ENCODE data around the gene YJU2.
"Not testable (repeated sequence)": the region's sequence is repeated elsewhere in the genome, so short reads cannot be mapped to it uniquely, and the experiment has no call there.

The YJU2 gene

DNA sequence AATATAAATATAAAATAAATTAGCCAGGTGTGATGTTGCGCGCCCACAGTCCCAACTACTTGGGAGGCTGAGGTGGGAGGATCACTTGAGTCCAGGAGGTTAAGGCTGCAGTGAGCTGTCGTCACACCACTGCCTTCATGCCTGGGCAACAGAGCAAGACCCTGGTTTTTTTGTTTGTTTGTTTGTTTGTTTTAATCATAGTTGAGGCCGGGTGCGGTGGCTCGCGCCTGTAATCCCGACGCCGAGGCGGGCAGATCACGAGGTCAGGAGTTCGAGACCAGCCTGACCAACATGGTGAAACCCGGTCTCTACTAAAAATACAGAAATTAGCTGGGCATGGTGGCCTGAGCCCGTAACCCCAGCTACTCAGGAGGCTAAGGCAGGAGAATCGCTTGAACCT is 9.4 kb upstream of the YJU2 start:
- H3K4me3 Mint-ChIP-seq, H3K9me3 Mint-ChIP-seq, H3K27me3 Mint-ChIP-seq, H3K27ac Mint-ChIP-seq, ATAC-seq: not testable (repeated sequence)
- peaks cover 56% of the 10 kb centered on the region for H3K36me3 Mint-ChIP-seq
- peaks cover 20% of the 10 kb centered on the region for H3K4me1 Mint-ChIP-seq

DNA sequence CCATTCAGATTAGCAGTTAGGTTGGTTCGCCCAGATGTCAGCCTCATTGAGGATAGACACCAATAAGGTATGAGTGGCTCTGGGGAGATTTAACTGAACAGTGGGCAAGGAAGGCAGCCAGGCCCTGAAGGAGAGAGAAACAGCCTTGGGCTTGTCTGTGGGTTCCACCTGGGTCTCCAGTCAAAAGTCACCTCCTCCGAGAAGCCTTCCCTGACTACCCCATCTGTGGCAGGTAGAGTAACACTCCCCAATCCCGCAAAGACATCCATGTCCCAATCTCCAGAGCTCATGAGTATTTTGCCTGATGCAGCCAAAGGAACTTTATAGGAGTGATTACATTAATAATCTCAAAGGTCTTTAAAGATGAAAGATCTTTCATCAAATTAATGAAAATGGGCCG is 8.0 kb upstream of the YJU2 start:
- Mint-ChIP-seq H3K36me3 (peaks cover 54% of the 10 kb centered on the region), H3K27me3 (no peaks in the 10 kb centered on the region), H3K9me3 (peaks cover 3% of the 10 kb centered on the region), H3K4me1 (peaks cover 14% of the 10 kb centered on the region), H3K27ac (no peak overlapping the region), H3K4me3 (no peak overlapping the region)
- no peak for ATAC-seq

DNA sequence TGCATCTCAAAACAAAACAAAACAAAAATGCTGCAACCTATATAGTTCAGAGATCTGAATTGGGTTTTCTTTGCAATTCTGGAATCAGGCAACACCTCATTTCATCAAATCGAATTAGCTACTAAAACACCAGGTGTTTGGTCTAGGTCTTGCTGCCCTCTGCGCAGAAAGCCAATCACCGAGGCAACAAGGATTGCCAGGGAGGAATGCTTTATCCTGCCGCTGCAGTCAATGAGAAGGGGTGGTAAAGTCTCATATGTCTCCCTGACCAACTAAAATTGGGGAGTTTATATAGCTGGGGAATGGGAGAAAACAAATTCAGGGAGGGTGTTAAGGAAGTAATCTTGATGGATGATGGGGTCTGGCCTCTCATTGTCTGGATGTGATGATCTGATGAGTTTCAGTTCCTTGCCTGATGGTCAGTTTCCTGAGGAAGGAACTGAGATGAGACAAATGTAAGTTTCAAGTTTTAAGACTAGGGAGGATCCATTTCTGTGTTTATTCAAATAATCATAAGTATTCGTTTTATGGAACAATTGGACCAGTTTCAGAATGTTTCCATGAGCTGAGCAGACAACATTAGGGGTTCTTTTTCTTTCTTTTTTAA is 5.0 kb upstream of the YJU2 start:
- H3K36me3 Mint-ChIP-seq: peaks cover 32% of the 10 kb centered on the region
- no peaks in the 10 kb centered on the region for H3K27me3 Mint-ChIP-seq
- peaks cover 3% of the 10 kb centered on the region for H3K9me3 Mint-ChIP-seq
- ATAC-seq: no peak
- H3K4me1 Mint-ChIP-seq: peaks cover 13% of the 10 kb centered on the region
- H3K27ac Mint-ChIP-seq: peak overlapping the region; percentile 72
- no peak overlapping the region for H3K4me3 Mint-ChIP-seq

DNA sequence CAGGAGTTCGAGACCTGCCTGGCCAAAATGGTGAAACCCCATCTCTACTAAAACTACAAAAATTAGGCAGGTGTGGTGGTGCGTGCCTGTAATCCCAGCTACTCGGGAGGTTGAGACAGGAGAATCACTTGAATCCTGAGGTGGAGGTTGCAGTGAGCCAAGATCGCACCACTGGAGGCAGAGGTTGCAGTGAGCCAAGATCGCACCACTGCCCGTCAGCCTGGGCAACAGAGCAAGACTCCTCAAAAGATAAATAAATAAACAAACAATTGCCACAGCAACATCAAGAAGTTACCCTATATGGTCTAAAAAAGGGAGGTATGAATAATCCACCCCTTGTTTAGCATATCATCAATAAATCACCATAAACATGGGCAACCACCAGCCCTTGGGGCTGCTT is 942 bp upstream of the YJU2 start:
- Mint-ChIP-seq H3K36me3 (peaks cover 36% of the 10 kb centered on the region), H3K4me3 (peak overlapping the region; percentile 12), H3K27ac (peak overlapping the region; percentile 99), H3K4me1 (peaks cover 36% of the 10 kb centered on the region)
- not testable (repeated sequence) for H3K27me3 Mint-ChIP-seq, H3K9me3 Mint-ChIP-seq, ATAC-seq

DNA sequence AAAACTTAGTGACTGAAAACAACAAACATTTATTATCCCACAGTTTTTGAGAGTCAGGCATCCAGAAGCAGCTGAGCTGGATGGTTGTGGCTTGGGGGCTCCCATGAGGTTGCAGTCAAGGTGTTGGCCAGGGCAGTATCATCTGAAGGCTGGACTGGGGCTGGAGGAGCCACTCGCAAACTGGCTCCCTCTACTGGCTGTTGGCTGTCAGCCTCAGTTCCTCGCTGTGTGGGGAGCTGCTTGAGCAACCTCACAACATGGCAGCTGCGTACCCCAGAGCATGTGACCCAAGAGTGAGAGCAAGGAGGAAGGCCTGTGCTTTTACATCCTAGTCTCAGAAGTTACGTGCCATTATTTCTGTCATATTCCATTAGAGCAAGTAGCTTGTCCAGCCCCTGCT is 9.7 kb downstream of the YJU2 start:
- Mint-ChIP-seq H3K36me3 (peaks cover 67% of the 10 kb centered on the region), H3K27me3 (no peaks in the 10 kb centered on the region), H3K4me1 (peaks cover 7% of the 10 kb centered on the region), H3K4me3 (no peak overlapping the region), H3K27ac (no peak overlapping the region), H3K9me3 (no peaks in the 10 kb centered on the region)
- ATAC-seq: no peak

DNA sequence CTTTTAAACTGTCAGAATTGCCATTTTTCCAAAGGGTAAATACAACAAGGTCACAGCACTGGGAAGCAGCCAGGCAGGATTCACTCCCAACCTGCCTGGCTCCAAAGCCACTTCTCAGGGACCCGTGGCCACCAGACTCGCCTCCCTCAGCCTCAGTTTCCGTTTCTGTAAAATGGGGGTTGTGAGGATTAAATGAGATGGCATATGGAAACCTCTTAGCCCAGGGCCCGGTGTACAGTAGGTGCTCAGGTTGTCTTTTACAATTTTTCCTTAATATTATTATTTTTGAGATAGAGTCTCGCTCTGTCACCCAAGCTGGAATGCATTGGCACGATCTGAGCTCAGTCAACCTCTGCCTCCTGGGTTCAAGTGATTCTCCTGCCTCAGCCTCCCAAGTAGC is 10.1 kb downstream of the YJU2 start:
- no peak for ATAC-seq
- H3K4me3 Mint-ChIP-seq: no peak overlapping the region
- H3K27me3 Mint-ChIP-seq: no peaks in the 10 kb centered on the region
- peaks cover 72% of the 10 kb centered on the region for H3K36me3 Mint-ChIP-seq
- peaks cover 7% of the 10 kb centered on the region for H3K4me1 Mint-ChIP-seq
- H3K27ac Mint-ChIP-seq: no peak overlapping the region
- no peaks in the 10 kb centered on the region for H3K9me3 Mint-ChIP-seq

DNA sequence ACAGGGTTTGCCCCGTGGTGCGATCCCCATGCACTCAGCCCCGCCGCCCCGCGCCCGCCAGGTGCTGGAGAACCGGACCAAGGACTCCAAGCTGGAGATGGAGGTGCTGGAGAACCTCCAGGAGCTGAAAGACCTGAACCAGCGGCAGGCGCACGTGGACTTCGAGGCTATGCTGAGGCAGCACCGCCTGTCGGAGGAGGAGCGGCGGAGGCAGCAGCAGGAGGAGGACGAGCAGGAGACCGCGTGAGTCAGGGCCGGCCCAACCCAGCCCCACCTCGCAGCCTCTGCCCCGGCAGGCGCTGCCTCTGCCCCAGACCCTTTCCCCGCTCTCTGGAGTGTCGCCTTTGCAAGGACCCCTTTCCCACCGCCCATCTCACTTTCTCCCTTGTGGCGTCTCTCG is 11.3 kb downstream of the YJU2 start:
- H3K9me3 Mint-ChIP-seq: no peaks in the 10 kb centered on the region
- peak; percentile 16 for ATAC-seq
- no peak overlapping the region for H3K4me3 Mint-ChIP-seq
- H3K27ac Mint-ChIP-seq: no peak overlapping the region
- H3K36me3 Mint-ChIP-seq: peaks cover 72% of the 10 kb centered on the region
- peaks cover 7% of the 10 kb centered on the region for H3K4me1 Mint-ChIP-seq
- H3K27me3 Mint-ChIP-seq: no peaks in the 10 kb centered on the region

DNA sequence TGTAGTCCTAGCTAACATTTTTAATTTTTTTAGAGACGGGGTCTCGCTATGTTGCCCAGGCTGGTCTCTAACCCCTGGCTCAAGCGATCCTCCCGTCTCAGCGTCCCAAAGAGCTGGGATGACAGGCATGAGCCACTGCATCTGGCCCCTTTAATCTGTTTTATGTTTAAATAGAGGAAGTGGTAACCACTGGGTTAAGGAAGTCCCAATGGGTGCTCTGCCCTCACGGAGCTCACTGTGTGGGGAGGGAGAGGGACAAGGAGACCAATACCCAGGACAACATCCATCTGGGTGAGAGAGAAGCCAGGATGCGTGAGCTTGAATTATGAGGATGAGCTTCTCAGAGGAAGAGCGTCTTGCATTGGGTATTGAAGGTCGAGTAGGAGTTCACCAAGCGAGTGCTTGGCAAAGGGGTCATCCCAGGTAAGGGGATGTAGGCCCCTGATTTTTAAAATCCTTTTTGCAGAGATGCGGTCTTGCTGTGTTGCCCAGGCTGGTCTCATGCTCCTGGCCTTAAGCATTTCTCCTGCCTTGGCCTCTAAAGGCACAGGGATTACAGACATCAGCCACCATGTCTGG is 13.8 kb downstream of the YJU2 start:
- Mint-ChIP-seq H3K27ac (no peak overlapping the region), H3K27me3 (no peaks in the 10 kb centered on the region), H3K36me3 (peaks cover 66% of the 10 kb centered on the region), H3K4me1 (peaks cover 14% of the 10 kb centered on the region), H3K9me3 (no peaks in the 10 kb centered on the region), H3K4me3 (no peak overlapping the region)
- no peak for ATAC-seq

DNA sequence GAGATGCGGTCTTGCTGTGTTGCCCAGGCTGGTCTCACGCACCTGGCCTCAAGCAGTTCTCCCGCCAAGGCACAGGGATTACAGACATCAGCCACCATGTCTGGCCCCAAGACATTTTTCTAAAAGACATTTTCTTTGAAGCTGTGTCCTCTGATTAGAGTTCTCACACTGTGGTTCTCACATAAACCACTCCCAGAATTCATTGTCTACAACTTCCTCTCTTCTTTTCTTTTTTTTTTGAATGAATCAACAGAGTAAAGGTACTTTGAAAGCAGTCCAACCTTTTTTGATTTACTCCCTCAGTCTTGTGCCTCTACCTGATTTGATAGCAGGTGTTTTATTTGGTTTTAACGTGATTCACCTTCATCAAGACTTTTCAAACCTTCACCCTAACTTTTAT is 17.9 kb downstream of the YJU2 start:
- peaks cover 27% of the 10 kb centered on the region for H3K4me1 Mint-ChIP-seq
- no peaks in the 10 kb centered on the region for H3K27me3 Mint-ChIP-seq
- no peak for ATAC-seq
- peak overlapping the region; percentile 77 for H3K27ac Mint-ChIP-seq
- H3K36me3 Mint-ChIP-seq: peaks cover 66% of the 10 kb centered on the region
- H3K4me3 Mint-ChIP-seq: no peak overlapping the region
- H3K9me3 Mint-ChIP-seq: no peaks in the 10 kb centered on the region

DNA sequence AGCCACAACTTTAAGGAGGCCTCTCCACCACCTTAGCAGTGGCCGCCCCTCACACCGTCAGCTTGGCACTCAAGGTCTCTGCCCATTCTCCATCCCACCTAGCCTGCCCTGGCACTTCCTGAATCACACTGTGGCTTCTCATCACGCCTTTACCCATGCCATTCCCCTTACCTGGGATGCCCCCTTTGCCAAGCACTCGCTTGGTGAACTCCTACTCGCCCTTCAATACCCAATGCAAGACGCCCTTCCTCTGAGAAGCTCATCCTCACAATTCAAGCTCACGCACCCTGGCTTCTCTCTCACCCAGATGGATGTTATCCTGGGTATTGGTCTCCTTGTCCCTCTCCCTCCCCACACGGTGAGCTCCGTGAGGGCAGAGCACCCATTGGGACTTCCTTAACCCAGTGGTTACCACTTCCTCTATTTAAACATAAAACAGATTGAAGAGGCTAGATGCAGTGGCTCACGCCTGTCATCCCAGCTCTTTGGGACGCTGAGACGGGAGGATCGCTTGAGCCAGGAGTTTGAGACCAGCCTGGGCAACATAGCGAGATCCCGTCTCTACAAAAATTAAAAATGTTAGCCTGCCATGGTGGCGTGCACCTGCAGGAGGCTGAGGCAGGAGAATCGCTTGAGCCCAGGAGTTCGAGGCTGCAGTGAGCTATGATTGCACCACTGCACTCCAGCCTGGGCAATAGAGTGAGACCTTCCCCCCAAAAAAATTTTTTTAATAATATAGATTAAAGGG is 19.5 kb downstream of the YJU2 start:
- Mint-ChIP-seq H3K4me3 (no peak overlapping the region), H3K36me3 (peaks cover 61% of the 10 kb centered on the region)

DNA sequence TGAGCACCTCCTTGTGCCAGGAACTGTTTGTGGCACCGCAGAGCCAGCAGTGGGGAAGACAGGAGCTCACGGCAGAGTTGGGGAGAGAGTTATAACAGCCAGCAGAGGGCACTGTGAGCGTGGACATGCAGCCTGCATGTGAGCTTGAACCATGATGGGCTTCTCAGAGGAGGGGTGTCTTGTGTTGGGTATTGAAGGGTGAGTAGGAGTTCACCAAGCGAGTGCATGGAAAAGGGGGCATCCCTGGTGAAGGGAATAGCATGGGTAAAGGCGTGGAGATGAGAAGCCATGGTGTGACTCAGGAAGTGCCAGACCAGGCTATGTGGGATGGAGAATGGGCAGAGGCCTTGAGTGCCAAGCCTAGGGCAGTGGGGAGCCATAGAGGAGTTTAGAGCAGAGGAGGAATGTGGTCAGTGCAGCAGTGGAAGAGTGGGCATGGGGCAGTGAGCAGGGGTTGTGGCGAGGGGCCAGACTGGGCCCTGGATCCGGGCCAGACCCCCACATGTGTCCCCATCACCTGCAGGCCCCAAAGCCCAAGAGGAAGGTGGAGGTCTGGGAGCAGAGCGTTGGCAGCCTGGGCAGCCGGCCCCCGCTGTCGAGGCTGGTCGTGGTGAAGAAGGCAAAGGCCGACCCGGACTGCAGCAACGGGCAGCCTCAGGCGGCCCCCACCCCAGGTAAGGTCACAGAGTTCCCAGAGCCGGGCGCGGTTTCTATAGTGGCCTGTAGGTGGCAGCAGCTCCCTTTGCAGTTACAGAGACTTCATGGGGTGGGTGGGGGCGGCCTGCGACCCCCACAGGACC is 20.4 kb downstream of the YJU2 start:
- Mint-ChIP-seq H3K4me3 (no peak overlapping the region), H3K4me1 (peaks cover 24% of the 10 kb centered on the region), H3K36me3 (peaks cover 59% of the 10 kb centered on the region), H3K27ac (peak overlapping the region; percentile 12), H3K9me3 (no peaks in the 10 kb centered on the region), H3K27me3 (no peaks in the 10 kb centered on the region)
- ATAC-seq: peak; percentile 64

More for the DNA sequence above, 19.5 kb downstream of the YJU2 start:
- Mint-ChIP-seq H3K27me3 (no peaks in the 10 kb centered on the region), H3K4me1 (peaks cover 24% of the 10 kb centered on the region), H3K9me3 (no peaks in the 10 kb centered on the region), H3K27ac (no peak overlapping the region)
- ATAC-seq: no peak

DNA sequence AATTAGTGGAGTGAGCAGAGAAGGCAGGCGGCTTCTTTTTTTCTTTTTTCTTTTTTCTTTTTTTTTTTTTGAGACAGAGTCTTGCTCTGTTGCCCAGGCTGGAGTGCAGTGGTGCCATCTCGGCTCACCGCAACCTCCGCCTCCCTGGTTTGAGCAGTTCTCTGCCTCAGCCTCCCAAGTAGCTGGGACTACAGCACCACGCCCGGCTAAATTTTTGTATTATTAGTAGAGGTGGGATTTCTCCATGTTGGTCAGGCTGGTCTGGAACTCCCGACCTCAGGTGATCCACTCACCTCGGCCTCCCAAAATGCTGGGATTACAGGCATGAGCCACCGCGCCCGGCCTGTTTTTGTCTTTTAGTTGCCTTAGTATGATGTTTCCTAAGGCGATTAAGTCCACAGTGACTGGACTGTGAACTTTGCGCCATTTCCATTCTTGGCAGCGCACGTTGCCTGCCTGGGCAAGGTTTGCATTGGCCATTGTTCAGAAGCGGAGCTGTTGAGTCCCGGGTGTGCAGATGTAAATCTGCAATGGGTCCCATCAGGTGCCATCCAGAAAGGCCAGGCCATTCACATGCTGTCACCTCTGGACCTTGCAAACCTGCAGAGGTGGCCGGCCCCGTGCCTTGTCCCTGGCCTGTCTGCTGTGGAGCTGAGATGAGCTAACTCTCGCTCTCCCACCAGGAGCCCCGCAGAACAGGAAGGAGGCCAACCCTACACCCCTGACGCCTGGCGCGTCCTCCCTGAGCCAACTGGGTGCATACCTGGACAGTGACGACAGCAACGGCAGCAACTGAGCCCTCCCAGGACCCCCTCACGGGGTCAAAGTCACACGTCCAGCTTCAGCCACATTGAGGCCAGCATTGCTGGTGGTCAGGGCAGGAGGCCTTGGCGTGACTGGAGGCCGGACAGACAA is 21.3 kb downstream of the YJU2 start:
- no peaks in the 10 kb centered on the region for H3K27me3 Mint-ChIP-seq
- H3K4me3 Mint-ChIP-seq: no peak overlapping the region
- H3K4me1 Mint-ChIP-seq: peaks cover 24% of the 10 kb centered on the region
- peaks cover 62% of the 10 kb centered on the region for H3K36me3 Mint-ChIP-seq
- H3K9me3 Mint-ChIP-seq: no peaks in the 10 kb centered on the region
- H3K27ac Mint-ChIP-seq: no peak overlapping the region
- no peak for ATAC-seq

DNA sequence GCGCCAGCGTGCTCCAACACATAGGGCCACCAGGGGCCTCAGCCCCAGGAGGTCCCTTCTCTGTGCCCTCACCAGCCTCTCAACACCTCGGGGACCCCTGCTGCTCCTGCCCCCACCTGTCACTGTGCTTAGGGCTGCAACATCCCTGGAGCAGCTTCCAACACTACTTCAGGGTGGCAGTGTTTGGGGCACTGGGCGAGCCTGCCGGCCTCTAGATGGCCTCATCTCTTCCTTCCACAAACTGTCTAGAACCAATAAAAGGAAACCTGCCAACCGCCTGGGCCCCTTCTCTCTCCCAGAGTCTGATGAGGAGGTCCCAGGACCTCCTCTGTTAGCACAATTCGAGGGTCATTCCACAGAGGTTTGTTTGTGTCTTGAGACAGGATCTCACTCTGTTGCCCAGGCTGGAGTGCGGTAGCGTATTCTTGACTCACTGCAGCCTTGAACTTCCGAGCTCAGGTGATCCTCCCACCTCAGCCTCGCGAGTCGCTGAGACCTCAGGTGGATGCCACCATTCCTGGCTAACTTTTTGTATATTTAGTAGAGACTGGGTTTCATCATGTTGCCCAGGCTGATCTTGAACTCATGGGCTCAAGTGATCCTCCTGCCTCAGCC is 22.0 kb downstream of the YJU2 start:
- H3K4me1 Mint-ChIP-seq: peaks cover 24% of the 10 kb centered on the region
- ATAC-seq: no peak
- no peaks in the 10 kb centered on the region for H3K9me3 Mint-ChIP-seq
- H3K27ac Mint-ChIP-seq: no peak overlapping the region
- H3K36me3 Mint-ChIP-seq: peaks cover 63% of the 10 kb centered on the region
- H3K27me3 Mint-ChIP-seq: no peaks in the 10 kb centered on the region
- no peak overlapping the region for H3K4me3 Mint-ChIP-seq

DNA sequence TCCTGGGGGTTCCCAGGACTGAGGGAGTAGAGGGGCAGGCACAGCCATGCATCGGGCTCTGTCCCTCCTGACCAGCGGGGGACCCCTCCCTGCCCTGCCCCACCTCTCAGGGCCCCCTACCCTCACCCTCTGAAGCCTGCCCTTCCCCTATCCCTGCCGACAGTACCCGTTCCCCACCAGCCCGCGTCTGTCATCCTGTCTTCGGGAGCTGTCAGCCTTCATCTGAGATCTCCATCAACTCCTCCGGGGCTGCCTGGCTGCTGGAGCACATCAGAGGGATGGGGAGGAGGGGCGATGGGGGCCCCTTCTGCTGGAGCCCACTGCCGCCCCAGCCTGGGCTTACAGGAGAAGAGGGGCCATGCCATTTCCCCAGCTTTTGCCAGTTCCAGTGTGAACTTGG is 26.0 kb downstream of the YJU2 start:
- Mint-ChIP-seq H3K36me3 (peaks cover 29% of the 10 kb centered on the region), H3K27ac (no peak overlapping the region), H3K9me3 (no peaks in the 10 kb centered on the region), H3K4me1 (no peaks in the 10 kb centered on the region), H3K4me3 (no peak overlapping the region), H3K27me3 (peaks cover 8% of the 10 kb centered on the region)
- no peak for ATAC-seq

Measured in stimulated activated memory B cell treated with anti-CD40 and anti-IgM and Interleukin-4, amounts not matched to agents 10 μg/mL and 1 μg/mL and 100 μg/mL, for 72 hours (primary cell).